Measurements from ENCODE around the gene ZNF805.
A peak's percentile ranks its signal among the peaks of the same experiment; 100 is the strongest.
"Not testable (repeated sequence)": the region's sequence is repeated elsewhere in the genome, so short reads cannot be mapped to it uniquely, and the experiment has no call there.

ZNF805 gene

DNA sequence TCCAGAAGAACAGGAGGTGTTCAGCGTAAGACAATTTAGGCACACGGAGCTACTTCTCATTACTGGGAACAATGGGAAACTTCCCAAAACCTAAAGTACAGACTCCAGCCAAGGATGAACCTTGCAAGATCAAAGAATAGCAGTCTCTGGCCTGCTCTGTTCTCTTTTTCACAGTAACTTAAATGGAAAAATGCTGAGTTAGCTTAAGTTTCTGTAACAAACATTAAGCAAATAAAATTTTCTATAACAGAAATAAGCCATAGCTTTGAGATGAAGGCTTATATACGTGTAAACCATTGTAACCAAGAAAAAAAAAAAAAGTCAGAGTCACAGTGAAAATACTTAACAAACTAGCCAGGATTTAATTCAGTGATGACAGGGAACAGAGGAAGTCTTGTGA is 21.6 kb downstream of the ZNF805 start:
- H3K4me3 ChIP-seq: no peak overlapping the region

DNA sequence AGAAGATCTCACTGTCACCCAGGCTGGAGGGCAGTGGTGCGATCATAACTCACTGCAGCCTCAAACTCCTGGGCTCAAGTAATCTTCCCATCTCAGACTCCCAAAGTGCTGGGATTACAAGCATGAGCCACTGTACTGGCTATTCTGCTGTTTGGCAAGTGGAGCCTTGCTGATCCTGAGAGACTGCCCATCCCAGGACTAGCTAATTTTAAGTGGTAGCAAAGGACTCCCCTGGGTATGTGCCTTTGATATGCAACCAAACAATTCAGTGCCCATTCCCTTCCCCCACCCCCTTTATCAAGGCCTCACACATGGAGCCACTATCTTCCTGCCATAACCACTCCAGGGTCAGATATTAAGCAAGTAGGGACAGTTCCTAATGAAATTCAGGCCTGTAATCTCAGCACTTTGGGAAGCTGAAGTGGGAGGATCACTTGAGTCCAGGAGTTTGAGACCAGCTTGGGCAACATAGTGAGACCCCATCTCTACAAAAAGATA is 22.9 kb downstream of the ZNF805 start:
- no peak overlapping the region for H3K4me3 ChIP-seq
- no peak overlapping the region for H3K27ac ChIP-seq

More for the DNA sequence above, 21.6 kb downstream of the ZNF805 start:
- H3K27ac ChIP-seq: no peak overlapping the region

DNA sequence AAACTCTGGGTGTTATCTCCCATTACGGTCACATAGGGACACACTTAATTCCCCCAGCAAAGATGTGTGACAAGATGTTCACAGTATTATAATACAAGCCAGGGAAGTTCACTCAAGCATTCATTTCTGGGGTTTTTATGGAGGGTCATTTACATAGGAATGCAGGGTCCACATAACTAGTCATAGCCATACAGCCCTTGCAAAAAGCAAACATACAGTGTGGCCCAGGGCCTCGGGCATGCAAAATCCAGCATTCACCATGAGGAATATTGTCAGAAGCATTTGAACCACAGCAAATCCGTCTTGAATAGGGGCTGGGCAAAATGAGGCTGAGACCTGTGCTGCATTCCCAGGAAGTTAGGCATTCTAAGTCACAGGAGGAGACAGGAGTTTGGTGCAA is 26.9 kb downstream of the ZNF805 start:
- no peak overlapping the region for H3K27ac ChIP-seq

DNA sequence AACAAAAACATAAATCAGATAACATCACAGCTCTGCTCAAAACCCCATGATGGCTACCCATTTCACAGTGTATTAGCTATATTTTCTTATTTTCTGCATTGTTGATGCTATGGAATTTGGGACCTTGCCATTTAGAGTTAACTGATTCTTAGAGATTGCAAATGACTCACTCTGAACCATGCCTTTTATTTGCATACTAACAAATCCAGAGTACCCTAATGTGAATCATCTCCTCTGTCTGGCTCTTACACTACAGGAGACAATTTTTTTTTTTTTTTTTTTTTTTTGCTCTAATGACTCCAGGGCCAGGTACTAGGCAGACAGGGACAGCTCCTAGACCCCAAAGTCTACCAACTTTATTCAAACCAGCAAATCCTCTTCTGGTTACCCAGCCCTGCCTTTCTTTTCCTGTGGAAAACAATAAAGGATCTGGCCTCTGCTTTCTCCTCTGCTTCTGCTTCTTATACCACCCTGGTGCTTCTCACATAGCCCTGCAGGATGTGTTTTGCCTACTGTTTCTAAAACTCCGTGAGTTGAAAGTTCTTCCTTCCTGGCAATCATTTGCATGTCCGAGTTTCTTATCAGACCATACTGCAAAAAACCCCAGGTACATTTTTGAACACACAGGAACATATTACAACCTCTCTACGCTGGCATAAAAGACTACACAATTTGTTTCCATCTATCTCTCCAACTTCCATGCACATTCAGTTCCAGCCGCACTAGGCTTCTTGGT is 29.3 kb downstream of the ZNF805 start:
- H3K4me3 ChIP-seq: no peak overlapping the region
- H3K27ac ChIP-seq: no peak overlapping the region

More for the DNA sequence above, 26.9 kb downstream of the ZNF805 start:
- H3K4me3 ChIP-seq: no peak overlapping the region

DNA sequence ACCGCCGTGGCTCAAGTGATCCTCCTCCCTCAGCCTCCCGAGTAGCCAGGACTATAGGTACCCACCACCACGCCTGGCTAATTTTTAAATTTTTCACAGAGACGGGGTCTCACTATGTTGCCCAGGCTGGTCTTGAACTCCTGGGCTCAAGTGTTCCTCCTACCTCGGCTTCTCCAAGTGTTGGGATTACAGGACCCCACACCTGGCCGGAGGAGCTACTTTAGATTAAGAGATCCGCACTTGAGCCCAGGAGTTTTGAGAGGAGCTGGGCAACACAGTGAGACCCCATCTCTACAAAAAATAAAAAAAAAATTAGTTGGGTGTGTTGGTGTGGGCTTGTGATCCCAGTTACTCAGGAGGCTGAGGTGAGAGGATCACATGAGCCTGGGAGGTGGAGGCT is 30.8 kb downstream of the ZNF805 start:
- Histone ChIP-seq H3K4me3 (no peak overlapping the region), H3K27ac (no peak overlapping the region)

DNA sequence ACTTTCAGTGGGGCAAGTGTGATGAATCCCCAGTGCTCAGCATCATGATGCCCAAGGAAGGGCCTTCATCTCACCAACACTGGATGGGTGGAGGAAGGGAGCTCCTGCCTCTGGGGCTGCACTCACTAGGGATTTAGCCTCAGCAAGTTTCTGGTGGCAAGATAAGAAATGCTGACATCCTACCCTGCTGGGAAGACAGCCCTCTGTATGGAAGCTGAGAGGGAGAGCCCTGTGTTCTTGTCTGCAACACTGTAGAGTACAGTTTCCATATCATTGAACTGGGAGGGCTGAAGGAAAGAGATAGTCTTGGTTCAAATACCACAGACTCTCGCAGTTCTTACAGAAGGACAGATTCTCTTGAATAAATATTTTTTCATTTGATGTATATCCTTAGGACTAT is 32.6 kb downstream of the ZNF805 start:
- Histone ChIP-seq H3K27ac (no peak overlapping the region), H3K4me3 (no peak overlapping the region)

DNA sequence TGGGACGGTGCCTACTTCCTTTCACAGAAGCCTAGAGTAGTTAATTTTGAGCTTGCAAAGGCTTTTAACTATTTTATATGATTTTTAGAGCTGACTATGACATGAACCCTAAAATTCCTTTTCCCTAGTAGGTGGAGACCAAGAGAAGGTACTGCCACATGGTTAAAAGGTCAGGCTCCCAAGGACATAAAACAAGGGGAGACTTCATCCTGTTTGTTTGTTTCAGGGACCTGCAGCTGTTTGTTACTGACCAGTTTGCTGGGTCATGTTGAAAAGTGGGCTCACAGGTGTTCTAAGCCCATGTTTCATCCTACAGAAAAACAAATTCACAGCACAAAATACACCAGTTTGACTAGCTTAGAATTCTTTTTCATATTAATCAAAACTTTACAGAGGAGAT is 36.0 kb downstream of the ZNF805 start:
- no peak overlapping the region for H3K4me3 ChIP-seq

DNA sequence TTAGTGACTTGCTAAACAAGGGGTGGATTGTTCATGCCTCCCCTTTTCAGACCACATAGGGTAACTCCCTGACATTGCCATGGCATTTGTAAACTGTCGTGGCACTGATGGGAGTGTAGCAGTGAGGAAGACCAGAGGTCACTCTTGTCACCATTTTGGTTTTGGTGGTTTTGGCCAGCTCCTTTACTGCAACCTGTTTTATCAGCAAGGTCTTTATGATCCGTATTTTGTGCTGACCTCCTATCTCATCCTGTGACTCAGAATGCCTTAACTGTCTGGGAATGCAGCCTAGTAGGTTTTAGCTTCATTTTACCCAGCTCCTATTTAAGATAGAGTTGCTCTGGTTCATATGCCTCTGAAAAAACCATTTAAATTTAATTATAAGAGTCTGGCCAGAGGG is 38.0 kb downstream of the ZNF805 start:
- peak overlapping the region in 3 of 21 experiments; percentile 15 to 100 (median 40) for H3K27ac ChIP-seq
- not testable (repeated sequence) for H3K4me3 ChIP-seq

More for the DNA sequence above, 36.0 kb downstream of the ZNF805 start:
- H3K27ac ChIP-seq: no peak overlapping the region

DNA sequence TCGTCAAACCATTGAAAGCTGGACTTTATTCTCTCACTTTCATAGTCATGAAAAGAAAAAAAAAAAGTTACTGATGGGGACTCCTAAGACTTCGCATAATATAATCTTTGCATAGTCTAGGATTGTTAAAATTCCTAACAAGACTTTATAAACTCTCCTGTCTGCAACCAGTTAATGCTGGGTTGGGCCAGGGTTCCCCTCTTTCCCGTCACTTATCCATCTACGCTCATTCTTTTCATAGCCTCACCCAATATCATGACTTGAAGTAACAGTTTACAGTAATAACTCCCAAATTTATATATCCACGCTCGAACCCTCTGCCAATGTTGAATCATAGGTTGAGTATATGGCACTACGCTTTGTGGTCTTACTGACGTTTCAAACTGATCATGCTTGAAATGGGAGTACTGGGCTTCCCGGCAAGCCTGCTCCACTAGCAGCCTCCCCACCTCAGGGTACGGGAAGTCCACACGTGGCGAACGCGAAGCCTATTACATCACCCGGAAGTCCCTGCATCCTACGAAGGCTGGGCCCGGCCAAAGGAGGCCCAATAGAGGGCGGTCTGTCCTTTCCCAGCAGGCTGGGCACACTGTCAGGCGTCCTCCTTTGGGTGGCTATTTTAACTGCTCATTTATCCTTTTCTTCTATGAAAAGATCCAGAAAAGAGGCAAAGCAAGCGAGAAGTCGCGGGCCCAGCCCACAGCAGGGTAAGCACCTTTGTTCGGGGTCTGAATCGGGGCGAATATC is 39.2 kb downstream of the ZNF805 start:
- peak overlapping the region; percentile 91 to 99 (median 97) for H3K4me3 ChIP-seq
- H3K27ac ChIP-seq: peak overlapping the region; percentile 81 to 100 (median 98)

DNA sequence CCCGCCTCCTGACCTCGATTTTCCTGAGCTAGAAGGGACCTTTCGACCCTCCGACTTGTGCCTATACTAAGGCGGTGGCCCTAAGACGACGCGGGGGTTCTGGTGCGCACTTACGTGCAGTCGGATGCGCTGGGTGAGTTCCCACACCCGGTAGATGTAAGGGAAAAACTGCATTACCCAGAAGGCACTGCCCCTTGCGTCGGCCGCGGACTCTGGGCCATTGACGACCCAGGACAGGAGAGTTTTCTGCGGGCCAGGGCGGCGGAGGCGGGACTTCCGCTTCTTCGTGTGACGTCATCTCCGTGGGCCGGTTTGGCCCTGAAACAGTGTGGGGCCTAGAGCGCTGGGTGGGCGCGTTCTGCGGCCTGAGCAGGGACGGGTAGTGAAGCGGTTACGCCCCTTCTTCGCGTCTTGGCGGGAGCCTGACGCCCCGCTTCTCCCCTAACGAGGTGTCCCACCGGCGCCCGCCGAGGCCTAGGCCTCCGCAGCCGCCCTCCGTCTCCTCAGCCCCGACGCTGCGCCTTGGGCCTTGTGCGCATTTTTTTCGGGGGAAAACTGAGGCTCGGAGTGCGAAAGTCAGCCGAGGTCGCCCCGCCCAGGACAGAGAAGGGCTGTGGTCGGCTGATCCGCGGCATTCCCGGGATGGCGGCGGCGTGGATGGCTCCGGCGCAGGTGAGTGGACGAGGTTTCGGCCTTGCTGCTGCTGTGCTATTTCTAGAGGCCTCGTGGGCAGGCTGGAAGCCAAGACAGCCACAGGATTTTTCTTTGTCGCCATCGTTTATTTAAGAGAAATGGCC is 39.9 kb downstream of the ZNF805 start, which contains the start of gene ZNF460:
Gene ZNF460, plus strand, starts transcription at position 321 of the 797 bp plus-strand sequence. Its CDS starts 322 bp downstream, at position 643.
- Histone ChIP-seq H3K27ac (peak within 1 kb of the TSS; percentile 83 to 100 (median 98)), H3K4me3 (peak within 1 kb of the TSS; percentile 91 to 99 (median 97))

DNA sequence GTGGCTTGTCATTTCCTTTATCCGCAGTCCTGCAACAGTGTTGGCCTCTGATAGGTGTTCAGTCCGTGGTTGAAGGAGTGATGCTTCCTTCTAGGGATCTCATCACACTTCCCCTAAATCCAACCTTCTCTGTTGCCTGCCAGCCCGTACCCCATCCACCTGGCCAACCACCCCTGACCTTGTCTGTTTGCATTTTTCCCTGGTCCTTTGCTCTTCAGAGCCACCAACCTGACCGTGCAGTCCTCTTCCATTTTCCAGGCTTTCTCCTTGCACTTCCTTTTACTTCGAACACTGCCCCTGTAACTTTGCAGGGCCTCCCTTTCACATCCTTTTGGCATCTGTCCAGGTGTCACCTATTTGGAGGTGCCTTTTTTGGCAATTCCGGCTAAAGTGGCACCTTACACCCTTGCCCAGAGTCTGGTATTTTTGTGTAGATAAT is 40.5 kb downstream of the ZNF805 start:
- Histone ChIP-seq H3K4me3 (peak overlapping the region; percentile 91 to 99 (median 97)), H3K27ac (peak overlapping the region; percentile 83 to 100 (median 98))

DNA sequence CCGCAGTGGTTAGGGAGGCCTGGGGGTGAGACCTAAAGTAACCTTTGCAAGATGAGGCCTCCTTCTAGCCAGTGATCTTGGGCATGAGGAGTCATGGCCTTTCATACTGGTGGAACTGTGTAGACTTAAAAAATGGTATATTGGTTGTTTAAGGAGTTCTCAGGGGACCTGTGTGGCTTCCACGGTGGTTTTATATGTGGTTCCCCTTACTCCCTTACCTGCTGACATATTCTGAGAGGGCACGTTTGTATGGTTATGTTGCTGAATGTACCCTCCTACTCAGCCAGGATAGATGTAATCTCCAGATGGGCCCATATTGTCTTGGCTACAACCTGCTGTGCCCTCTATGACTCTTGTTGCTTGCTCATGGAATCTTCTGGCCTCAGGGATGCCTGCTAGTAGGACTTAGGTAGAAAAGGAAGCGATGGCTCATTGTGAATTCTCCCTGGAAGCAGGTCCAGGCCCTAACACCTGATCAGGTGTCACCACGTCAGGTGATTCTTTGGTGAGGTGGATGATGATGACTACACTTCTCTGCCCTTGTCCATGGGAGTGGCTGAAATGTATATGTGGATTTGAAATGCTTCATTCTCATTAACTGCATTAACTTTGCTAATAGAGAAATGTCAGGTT is 41.7 kb downstream of the ZNF805 start:
- H3K4me3 ChIP-seq: peak overlapping the region in 4 of 7 experiments; percentile 91 to 98 (median 97)
- H3K27ac ChIP-seq: peak overlapping the region in 10 of 21 experiments; percentile 1 to 100 (median 52)

DNA sequence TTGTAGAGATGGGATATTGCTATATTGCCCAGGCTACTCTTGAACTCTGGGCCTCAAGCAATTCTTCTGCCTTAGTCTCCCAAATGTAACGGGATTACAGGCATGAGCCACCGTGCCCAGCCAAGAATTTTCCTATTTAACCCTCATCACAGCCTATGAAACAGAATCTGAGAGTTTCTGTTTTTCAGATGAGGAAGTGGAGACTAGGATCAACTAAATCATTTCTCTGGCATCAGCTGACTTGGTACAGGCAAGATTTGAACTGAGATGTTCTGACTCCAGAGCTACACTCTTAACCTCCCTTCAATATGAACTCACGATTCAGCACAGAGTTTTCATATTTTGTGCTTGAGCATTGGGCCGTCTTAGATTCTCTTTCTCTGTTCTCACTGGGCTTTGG is 47.9 kb downstream of the ZNF805 start:
- H3K4me3 ChIP-seq: no peak overlapping the region
- no peak overlapping the region for H3K27ac ChIP-seq

DNA sequence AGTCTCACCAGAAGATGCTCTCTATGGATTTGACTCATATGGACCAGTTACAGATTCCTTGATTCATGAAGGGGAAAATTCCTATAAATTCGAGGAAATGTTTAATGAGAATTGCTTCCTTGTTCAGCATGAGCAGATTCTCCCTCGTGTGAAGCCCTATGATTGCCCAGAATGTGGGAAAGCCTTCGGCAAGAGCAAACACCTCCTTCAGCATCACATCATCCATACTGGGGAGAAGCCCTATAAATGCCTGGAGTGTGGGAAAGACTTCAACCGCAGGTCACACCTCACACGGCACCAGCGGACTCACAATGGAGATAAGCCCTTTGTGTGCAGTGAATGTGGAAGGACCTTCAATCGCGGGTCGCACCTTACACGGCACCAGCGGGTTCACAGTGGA is 50.5 kb downstream of the ZNF805 start:
- Histone ChIP-seq H3K4me3 (no peak overlapping the region), H3K27ac (no peak overlapping the region)

DNA sequence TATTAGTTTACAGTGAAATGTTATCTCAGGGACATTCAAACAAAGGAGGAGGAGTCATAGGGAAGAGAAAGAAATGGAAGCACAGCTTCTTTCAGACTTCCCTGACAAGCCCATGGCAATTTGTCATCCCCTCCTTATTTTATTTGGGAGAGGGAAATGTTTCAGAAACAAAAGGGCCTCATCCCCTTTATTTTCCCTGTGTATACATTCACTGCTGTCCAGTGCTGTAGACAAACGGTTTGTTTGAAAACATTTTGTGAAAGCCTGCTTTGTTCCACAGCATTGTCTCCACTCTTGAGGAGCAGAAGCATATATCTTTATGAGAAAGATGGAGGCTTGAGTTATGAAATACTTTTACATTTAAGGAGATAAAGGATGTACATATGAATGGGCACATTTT is 52.1 kb downstream of the ZNF805 start:
- Histone ChIP-seq H3K4me3 (no peak overlapping the region), H3K27ac (no peak overlapping the region)

DNA sequence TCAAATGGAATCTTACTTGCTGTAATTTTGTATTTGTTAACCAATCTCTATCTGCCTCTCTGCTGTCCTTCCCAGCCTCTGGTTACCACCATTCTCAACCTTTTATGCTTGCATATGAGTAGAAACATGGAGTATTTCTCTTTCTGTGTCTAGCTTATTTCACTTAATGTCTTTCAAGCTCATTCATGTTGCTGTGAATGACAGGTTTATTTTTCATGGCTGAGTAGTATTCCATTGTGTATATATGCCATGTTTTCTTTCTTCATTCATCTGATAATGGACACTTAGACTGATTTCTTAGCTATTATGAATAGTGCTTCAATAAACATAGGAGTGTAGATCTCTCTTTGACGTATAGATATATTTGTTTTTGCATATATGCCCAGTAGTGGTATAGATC is 53.3 kb downstream of the ZNF805 start:
- Histone ChIP-seq H3K4me3 (no peak overlapping the region), H3K27ac (no peak overlapping the region)

DNA sequence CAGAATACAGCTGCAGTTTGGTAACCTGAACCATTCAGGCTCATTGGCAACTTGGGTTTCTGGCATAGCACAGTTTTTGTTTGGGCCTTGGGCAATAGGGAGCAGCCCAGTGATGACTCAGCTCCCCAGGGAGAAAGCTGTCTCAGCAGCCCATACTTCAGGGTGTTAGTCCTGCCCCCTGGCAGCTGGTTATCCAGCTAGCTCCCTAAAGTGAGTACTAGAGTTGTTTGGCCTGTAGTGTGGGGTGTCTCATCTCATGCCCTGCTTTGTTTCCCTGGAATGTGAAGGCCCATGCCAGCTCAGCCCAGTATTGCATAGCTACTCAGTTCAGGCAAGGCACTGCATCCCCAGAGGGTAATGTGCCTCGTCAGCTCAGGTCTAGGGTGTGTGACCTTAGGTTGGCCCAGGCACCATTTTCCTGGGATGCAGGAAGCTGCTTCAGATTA is 61.6 kb downstream of the ZNF805 start:
- Histone ChIP-seq H3K27ac (peak overlapping the region in 13 of 21 experiments; percentile 6 to 74 (median 41)), H3K4me3 (no peak overlapping the region)

DNA sequence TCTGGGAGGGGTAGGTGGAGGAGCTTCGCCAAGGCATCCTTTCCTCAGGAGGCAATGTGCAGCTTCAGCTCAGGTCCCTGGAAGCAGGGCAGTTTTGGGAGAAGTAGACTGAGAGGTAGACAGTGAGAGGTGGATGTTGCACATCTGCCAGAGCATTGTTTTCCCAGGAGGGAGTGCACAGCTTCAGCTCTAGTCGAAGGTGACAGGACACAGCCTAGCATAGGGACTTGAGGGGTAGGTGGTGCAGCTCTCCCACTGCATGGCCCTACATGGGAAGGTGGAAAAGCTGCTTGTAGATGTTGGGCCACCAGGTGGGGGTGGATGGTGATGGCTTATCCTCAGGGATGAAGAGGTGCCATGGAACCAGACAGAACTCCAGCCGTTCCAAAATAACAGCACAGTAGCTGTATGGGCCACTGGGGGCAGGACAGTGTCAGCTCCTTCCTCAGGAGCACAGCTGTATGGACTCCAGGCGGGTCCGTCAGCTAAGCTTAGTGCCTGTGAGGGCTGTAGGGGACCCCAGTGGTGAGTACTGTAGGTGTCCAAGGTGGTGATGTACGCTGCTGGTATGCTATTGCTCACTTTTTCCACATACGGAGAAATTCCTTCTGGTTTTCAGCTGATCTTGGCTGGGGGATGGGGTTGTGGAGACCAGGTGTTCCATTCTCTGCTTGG is 62.4 kb downstream of the ZNF805 start:
- Histone ChIP-seq H3K4me3 (no peak overlapping the region), H3K27ac (peak overlapping the region in 14 of 21 experiments; percentile 5 to 58 (median 24))

All from skin epidermis (tissue), 12 donors.